Measurements from ENCODE around the gene NDUFS7. TPM values are rescaled to one million over a fixed set of nuclear protein-coding genes. Genes with fewer than 3 reads are reported as not detected.
A peak's percentile ranks its signal among the peaks of the same experiment; 100 is the strongest.

Gene NDUFS7
- total RNA-seq, 2 experiments from 2014 or later, result 132 to 147 TPM

- peaks cover 27% of the 10 kb centered on the region for H4K20me1 ChIP-seq (ENCODE audit: insufficient read depth, low read length)
- H3K9me3 ChIP-seq (ENCODE audit: low read length), result no peaks in the 10 kb centered on the region
- ChIA-PET CTCF (ENCODE audit: unreplicated experiment) (no interaction called here), POLR2A (no interaction called here)
- H3K79me2 ChIP-seq (ENCODE audit: insufficient read depth, low read depth, low read length), result peaks cover 50% of the 10 kb centered on the region
- DNase-seq (ENCODE audit: low spot score), result no peak
- peaks cover 43% of the 10 kb centered on the region for H3K36me3 ChIP-seq (ENCODE audit: insufficient read depth, low read length)
- H3K4me3 ChIP-seq (ENCODE audit: low read depth, low read length, poor library complexity, severe bottlenecking), result peak within 1 kb of the TSS; percentile 100
- H3K9me2 ChIP-seq (ENCODE audit: insufficient read depth, low read length), result no peaks in the 10 kb centered on the region
- intact Hi-C loops (cut with micrococcal nuclease; ENCODE audit: unreplicated experiment), result loop anchor here (1.0 to 5.0 kb wide), 4 partner anchors 25 to 385 kb away; partner anchors contain the start of genes C19orf25, NDUFS7, RNU6-2 and RPS15
- H2AFZ ChIP-seq (ENCODE audit: low read length), result peak within 1 kb of the TSS; percentile 70; the same call in 1 of the 2 replicates
- peaks cover 21% of the 10 kb centered on the region for H3K4me1 ChIP-seq (ENCODE audit: insufficient read depth, low read length, poor library complexity, severe bottlenecking)
- no TSS peak for BruUV-seq (replicated peaks)
- peak within 1 kb of the TSS; percentile 99 for H3K4me2 ChIP-seq (ENCODE audit: low read length)
- peak within 1 kb of the TSS; percentile 87 for H3K27ac ChIP-seq (ENCODE audit: low read depth, low read length, poor library complexity, severe bottlenecking)
- TF ChIP-seq, protein P1, sequence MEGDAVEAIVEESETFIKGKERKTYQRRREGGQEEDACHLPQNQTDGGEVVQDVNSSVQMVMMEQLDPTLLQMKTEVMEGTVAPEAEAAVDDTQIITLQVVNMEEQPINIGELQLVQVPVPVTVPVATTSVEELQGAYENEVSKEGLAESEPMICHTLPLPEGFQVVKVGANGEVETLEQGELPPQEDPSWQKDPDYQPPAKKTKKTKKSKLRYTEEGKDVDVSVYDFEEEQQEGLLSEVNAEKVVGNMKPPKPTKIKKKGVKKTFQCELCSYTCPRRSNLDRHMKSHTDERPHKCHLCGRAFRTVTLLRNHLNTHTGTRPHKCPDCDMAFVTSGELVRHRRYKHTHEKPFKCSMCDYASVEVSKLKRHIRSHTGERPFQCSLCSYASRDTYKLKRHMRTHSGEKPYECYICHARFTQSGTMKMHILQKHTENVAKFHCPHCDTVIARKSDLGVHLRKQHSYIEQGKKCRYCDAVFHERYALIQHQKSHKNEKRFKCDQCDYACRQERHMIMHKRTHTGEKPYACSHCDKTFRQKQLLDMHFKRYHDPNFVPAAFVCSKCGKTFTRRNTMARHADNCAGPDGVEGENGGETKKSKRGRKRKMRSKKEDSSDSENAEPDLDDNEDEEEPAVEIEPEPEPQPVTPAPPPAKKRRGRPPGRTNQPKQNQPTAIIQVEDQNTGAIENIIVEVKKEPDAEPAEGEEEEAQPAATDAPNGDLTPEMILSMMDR (conservative IDR thresholded peaks at IDR 0.05; ENCODE audit: low read length), result no peak
- TF ChIP-seq EZH2phosphoT487 (IDR thresholded peaks at IDR 0.05; ENCODE audit: borderline replicate concordance, low read depth, low read length), result no peak
These were observed 24.0 kb downstream of the NDUFS7 start, which contains the start of gene DAZAP1 for GRCh38 chr19:1407528-1408299. Gene DAZAP1 (plus strand): TSS chr19:1407586. CDS start chr19:1407774, 188 bp downstream.

- no peak overlapping the region for H2AFZ ChIP-seq (ENCODE audit: low read length)
These were observed 24.8 kb downstream of the NDUFS7 start for GRCh38 chr19:1408300-1409203.

More at GRCh38 chr19:1408300-1409203, 24.8 kb downstream of the NDUFS7 start:
- BruUV-seq (replicated peaks), result TSS peak; percentile 41
- H3K4me1 ChIP-seq (ENCODE audit: insufficient read depth, low read length, poor library complexity, severe bottlenecking), result peaks cover 21% of the 10 kb centered on the region
- peaks cover 58% of the 10 kb centered on the region for H3K79me2 ChIP-seq (ENCODE audit: insufficient read depth, low read depth, low read length)
- peak overlapping the region; percentile 100 for H3K4me3 ChIP-seq (ENCODE audit: low read depth, low read length, poor library complexity, severe bottlenecking)
- H3K9me3 ChIP-seq (ENCODE audit: low read length), result no peaks in the 10 kb centered on the region
- peak; percentile 64 for DNase-seq (ENCODE audit: low spot score)
- intact Hi-C loops (cut with micrococcal nuclease; ENCODE audit: unreplicated experiment), result loop anchor here (5.0 kb wide), 1 partner anchor 386 kb away; the partner anchor contains the start of genes RNU6-2 and TMEM259
- H3K36me3 ChIP-seq (ENCODE audit: insufficient read depth, low read length), result peaks cover 51% of the 10 kb centered on the region
- POLR2A ChIA-PET, result no interaction called here
- no peaks in the 10 kb centered on the region for H3K9me2 ChIP-seq (ENCODE audit: insufficient read depth, low read length)
- H3K4me2 ChIP-seq (ENCODE audit: low read length), result peak overlapping the region; percentile 99
- CTCF ChIA-PET (ENCODE audit: unreplicated experiment), result no interaction called here
- H4K20me1 ChIP-seq (ENCODE audit: insufficient read depth, low read length), result peaks cover 27% of the 10 kb centered on the region
- peak overlapping the region; percentile 87 for H3K27ac ChIP-seq (ENCODE audit: low read depth, low read length, poor library complexity, severe bottlenecking)
- TF ChIP-seq, protein P1 (conservative IDR thresholded peaks at IDR 0.05; ENCODE audit: low read length), result no peak
- TF ChIP-seq EZH2phosphoT487 (IDR thresholded peaks at IDR 0.05; ENCODE audit: borderline replicate concordance, low read depth, low read length), result no peak
